22Rv1 (cell line): Measurements from ENCODE around the gene ZNF83.
"Not testable (repeated sequence)": the region's sequence is repeated elsewhere in the genome, so short reads cannot be mapped to it uniquely, and the experiment has no call there.

ENCODE experiments used
- H3K27ac ChIP-seq: fragments of 450-650 bp; 2 replicates; pipeline ENCODE4 v1.5.1; 2017
- ZFX ChIP-seq: fragments of 450-650 bp; IDR thresholded peaks from 2 replicates; pipeline ENCODE4 v1.6.1; 2017; ENCODE audit warnings: antibody characterized with exemption, borderline replicate concordance
- TF ChIP-seq, protein P1 (sequence below): fragments of 450-650 bp; IDR thresholded peaks from 2 replicates; pipeline ENCODE4 v1.5.1; 2017; ENCODE audit warnings: mild to moderate bottlenecking

The ZNF83 gene

DNA sequence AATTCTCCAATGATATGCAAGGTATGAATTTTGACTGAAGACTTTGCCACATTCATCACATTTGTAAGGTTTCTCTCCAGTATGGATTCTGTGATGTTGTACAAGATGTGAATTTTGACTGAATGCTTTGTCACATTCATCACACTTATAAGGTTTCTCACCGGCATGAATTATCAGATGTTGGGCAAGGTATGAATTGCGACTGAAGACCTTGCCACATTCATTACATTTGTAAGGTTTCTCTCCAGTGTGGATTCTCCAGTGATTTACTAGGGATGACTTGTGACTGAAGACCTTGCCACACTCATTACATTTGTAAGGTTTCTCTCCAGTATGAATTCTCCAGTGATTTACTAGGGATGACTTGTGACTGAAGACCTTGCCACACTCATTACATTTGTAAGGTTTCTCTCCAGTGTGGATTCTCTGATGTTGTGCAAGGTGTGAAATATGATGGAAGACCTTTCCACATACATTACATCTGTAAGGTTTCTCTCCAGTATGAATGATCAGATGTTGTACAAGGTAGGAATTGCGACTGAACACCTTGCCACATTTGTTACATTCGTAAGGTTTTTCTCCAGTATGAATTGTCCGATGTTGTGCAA is 24.8 kb downstream of the ZNF83 start:
- no peak overlapping the region for H3K27ac ChIP-seq
- TF ChIP-seq, protein P1, sequence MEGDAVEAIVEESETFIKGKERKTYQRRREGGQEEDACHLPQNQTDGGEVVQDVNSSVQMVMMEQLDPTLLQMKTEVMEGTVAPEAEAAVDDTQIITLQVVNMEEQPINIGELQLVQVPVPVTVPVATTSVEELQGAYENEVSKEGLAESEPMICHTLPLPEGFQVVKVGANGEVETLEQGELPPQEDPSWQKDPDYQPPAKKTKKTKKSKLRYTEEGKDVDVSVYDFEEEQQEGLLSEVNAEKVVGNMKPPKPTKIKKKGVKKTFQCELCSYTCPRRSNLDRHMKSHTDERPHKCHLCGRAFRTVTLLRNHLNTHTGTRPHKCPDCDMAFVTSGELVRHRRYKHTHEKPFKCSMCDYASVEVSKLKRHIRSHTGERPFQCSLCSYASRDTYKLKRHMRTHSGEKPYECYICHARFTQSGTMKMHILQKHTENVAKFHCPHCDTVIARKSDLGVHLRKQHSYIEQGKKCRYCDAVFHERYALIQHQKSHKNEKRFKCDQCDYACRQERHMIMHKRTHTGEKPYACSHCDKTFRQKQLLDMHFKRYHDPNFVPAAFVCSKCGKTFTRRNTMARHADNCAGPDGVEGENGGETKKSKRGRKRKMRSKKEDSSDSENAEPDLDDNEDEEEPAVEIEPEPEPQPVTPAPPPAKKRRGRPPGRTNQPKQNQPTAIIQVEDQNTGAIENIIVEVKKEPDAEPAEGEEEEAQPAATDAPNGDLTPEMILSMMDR: no peak
- TF ChIP-seq ZFX: no peak

GRCh38 chr19:52603558-52604207 is 34.5 kb downstream of the ZNF83 start:
- TF ChIP-seq, protein P1: no peak
- no peak for TF ChIP-seq ZFX
- H3K27ac ChIP-seq: no peak overlapping the region

DNA sequence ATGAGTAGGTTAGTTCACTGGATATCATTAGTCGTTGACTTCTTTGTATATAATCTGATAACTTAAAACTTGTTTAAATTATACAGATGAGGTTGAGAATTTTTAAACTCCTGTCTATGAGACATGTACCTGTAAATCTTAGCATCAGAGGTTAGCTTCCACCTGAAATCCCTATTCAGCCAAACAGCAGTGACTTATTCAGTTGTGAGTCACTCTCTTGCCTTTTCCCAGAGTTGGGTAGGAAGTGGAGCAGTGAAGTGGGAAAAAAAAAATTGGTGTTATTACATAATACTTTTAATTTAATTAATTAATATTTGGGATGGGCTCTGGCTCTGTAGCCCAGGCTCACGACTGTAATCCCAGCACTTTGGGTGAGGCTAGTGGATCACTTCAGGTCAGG is 35.2 kb downstream of the ZNF83 start:
- no peak overlapping the region for H3K27ac ChIP-seq

GRCh38 chr19:52601974-52602366 is 36.2 kb downstream of the ZNF83 start:
- H3K27ac ChIP-seq: peak overlapping the region; percentile 81; the same call in 1 of the 2 replicates

More for the DNA sequence above, 35.2 kb downstream of the ZNF83 start:
- TF ChIP-seq ZFX: no peak
- TF ChIP-seq, protein P1: no peak

DNA sequence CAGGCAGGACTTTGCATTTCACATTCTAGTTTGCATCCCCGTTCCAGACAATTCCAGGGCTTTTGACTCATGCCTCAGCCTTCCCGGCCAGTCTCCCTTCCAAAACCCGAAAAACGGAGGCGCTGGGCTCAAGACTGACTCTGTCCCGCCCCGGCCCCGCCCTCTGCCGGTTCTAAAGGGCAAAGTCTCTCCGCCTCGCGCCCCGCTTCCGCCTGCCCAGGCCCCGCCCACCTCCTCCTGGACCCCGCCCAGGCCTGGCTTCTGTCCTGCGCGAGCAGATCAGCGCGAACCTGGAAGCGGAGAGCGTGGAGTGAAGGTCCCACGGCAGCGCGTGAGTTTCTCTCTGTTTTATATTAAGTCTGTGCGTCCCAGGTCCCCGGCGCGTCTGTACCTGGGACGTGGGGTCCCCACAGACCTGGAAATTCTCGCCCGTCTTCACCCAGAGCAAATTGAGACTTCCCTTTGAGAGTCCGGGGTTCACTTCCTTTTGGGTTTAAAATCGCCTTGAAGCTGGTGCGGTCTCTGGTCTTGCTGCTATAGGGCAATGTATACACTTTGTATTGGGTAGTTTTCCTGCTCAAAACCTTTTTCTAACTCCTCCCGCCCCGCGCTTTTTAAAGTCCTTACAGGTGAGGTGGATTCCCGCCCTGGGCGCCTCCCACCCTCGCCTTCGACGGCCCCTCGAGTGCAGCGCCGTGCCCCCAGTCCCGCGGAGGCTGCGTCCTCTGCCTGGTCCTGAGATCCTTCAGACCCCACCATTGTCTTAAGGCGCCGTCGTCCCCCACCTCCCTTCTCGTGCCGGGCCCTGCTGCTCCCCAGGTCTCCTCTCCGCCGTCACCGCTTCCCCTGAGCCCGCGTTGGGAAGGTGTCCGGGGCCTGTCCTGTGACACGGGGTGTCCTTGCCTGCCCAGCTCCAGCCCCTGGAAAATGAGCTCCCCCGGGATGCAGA is 36.9 kb downstream of the ZNF83 start:
- TF ChIP-seq ZFX: no peak
- TF ChIP-seq, protein P1: peak; percentile 27
- peak overlapping the region; percentile 81 for H3K27ac ChIP-seq

- H3K27ac ChIP-seq: peak overlapping the region; percentile 81
Measured at GRCh38 chr19:52600639-52601024, 37.5 kb downstream of the ZNF83 start.

GRCh38 chr19:52599241-52599640 is 38.9 kb downstream of the ZNF83 start:
- no peak overlapping the region for H3K27ac ChIP-seq
- no peak for TF ChIP-seq ZFX
- TF ChIP-seq, protein P1: no peak

More at GRCh38 chr19:52600639-52601024, 37.5 kb downstream of the ZNF83 start:
- no peak for TF ChIP-seq ZFX
- TF ChIP-seq, protein P1: no peak

- not testable (repeated sequence) for H3K27ac ChIP-seq
Measured at GRCh38 chr19:52593441-52593840, 44.7 kb downstream of the ZNF83 start.
